ENCODE measurements around the gene MPV17L.
"Not testable (repeated sequence)": the region's sequence is repeated elsewhere in the genome, so short reads cannot be mapped to it uniquely, and the experiment has no call there.

GRCh38 chr16:15409476-15409875 lies 13.9 kb downstream of the MPV17L start:
- not testable (repeated sequence) for TF ChIP-seq CTCF, POLR2A (IDR thresholded peaks at IDR 0.05)

Measured in body of pancreas (tissue), 4 donors.